Uterus (tissue), 4 donors: ENCODE data around the gene RARB. TPM values are rescaled to one million over a fixed set of nuclear protein-coding genes. Genes with fewer than 3 reads are reported as not detected.

ENCODE experiments used
- DNase-seq, 2 donors: peaks; one replicate each; pipeline ENCODE4 v3.0.0-alpha.2; 2019 to 2020
- H3K27ac ChIP-seq, 2 donors: fragments of 200-600 bp; sonication (generic); 1 replicate in 1 of 2; 2 replicates in 1 of 2; pipeline ENCODE4 v1.5.1; 2016 to 2018
- H3K27me3 ChIP-seq, 2 donors: fragments of 200-600 bp; sonication (generic); one replicate each; pipeline ENCODE4 v1.5.1; 2018 to 2019; ENCODE audit warnings: control low read depth in 1 of 2
- H3K36me3 ChIP-seq, 2 donors: fragments of 200-600 bp; sonication (generic); one replicate each; pipeline ENCODE4 v1.5.1; 2019; ENCODE audit warnings: control low read depth in 1 of 2
- H3K4me1 ChIP-seq, 2 donors: fragments of 200-600 bp; sonication (generic); one replicate each; pipeline ENCODE4 v1.5.1; 2018 to 2019; ENCODE audit warnings: control low read depth in 1 of 2
- H3K4me3 ChIP-seq, 2 donors: fragments of 200-600 bp; sonication (generic); 1 replicate in 1 of 2; 2 replicates in 1 of 2; pipeline ENCODE4 v1.5.1; 2018 to 2019; ENCODE audit warnings: mild to moderate bottlenecking in 1 of 2
- H3K9me3 ChIP-seq, 2 donors: fragments of 200-600 bp; sonication (generic); one replicate each; pipeline ENCODE4 v1.5.1; 2019; ENCODE audit warnings: control low read depth in 1 of 2
- POLR2A ChIP-seq, 2 donors: fragments of 450-650 bp; IDR thresholded peaks; one replicate each; pipeline ENCODE4 v1.6.1; 2016; ENCODE audit warnings: antibody characterized with exemption in 2 of 2, mild to moderate bottlenecking in 1 of 2, moderate library complexity in 1 of 2
- intact Hi-C: fragments of 100-400 bp; cut with DNase I; formaldehyde crosslinking; loops from one replicate; pipeline ENCODE4 v1.15.1; 2023; ENCODE audit warnings: low total_unique reads
- total RNA-seq, 4 donors: library from RNA; depleted of rRNA in 3 of 4; stranded (reverse); fragments of >200 nt in 3 of 4; gene quantifications; one replicate each; pipeline versions ENCODE4 v1.1.0 to v1.2.4, GENCODE V29; 2014 to 2023
- TF ChIP-seq, protein P1 (sequence below), 4 experiments: fragments of 200-600 bp in 2 of 4; fragments of 450-650 bp in 2 of 4; sonication (generic) in 2 of 4; IDR thresholded peaks; one replicate each; pipeline ENCODE4 v1.5.1; 2016 to 2019; ENCODE audit warnings: antibody characterized with exemption in 4 of 4, mild to moderate bottlenecking in 2 of 4, moderate library complexity in 1 of 4
- donor health status: DM: yes; HTN: yes; CAD: no.

The RARB gene
- total RNA-seq, 4 donors from 2014 or later: 6.7 to 63.0 (median 14.5) TPM

DNA sequence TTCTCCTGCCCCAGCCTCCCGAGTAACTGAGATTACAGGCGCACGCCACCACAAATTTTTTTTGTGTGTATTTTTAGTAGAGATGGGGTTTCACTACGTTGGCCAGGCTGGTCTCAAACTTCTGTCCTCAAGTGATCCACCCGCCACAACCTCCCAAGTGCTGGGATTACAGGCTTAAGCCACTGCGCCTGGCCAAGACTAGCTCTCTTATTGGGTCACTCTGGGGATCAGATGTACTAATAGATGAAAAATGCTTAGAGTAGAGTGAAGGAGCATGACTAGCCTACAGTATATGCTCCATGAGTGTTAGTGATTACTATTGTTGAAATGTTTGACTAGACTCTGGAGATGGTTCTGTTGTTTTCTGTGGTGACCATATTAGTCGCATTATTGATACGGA lies 21.8 kb downstream of the RARB start:
- H3K27ac ChIP-seq: peak overlapping the region; percentile 47 to 75

DNA sequence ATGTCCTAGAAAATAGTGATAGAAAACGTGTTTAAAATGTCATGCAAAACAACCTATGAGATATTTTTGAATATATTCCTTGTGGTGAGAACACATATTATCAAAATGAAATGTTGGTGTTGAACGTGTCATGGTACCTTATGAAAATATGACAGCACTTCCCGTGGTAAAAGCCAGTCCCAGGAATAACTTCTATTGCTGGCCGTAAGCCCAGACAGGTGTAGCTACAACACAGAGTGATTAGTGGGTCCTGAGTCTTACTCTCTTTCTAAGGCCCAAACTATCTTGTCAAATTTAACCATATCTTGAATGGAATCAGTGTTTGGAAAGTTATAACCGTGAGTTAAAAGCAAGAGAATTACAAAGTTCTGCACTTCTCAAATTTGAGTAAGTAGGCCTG lies 24.1 kb downstream of the RARB start:
- DNase-seq: no peak
- no peaks in the 10 kb centered on the region for H3K9me3 ChIP-seq
- no peaks in the 10 kb centered on the region for H3K36me3 ChIP-seq
- no peak for TF ChIP-seq POLR2A (IDR thresholded peaks at IDR 0.05)
- TF ChIP-seq, protein P1, sequence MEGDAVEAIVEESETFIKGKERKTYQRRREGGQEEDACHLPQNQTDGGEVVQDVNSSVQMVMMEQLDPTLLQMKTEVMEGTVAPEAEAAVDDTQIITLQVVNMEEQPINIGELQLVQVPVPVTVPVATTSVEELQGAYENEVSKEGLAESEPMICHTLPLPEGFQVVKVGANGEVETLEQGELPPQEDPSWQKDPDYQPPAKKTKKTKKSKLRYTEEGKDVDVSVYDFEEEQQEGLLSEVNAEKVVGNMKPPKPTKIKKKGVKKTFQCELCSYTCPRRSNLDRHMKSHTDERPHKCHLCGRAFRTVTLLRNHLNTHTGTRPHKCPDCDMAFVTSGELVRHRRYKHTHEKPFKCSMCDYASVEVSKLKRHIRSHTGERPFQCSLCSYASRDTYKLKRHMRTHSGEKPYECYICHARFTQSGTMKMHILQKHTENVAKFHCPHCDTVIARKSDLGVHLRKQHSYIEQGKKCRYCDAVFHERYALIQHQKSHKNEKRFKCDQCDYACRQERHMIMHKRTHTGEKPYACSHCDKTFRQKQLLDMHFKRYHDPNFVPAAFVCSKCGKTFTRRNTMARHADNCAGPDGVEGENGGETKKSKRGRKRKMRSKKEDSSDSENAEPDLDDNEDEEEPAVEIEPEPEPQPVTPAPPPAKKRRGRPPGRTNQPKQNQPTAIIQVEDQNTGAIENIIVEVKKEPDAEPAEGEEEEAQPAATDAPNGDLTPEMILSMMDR (IDR thresholded peaks at IDR 0.05): no peak
- H3K4me3 ChIP-seq: no peak overlapping the region
- H3K27me3 ChIP-seq: no peaks in the 10 kb centered on the region
- peaks cover 0 to 4% of the 10 kb centered on the region in 2 donors for H3K4me1 ChIP-seq
- intact Hi-C loops: no loop called here
- peak overlapping the region in 1 of 2 donors; percentile 88 for H3K27ac ChIP-seq

More for the DNA sequence above, 21.8 kb downstream of the RARB start:
- Histone ChIP-seq H3K9me3 (no peaks in the 10 kb centered on the region), H3K36me3 (no peaks in the 10 kb centered on the region), H3K4me1 (peaks cover 0 to 4% of the 10 kb centered on the region in 2 donors), H3K27me3 (no peaks in the 10 kb centered on the region), H3K4me3 (no peak overlapping the region)
- intact Hi-C loops: no loop called here
- TF ChIP-seq POLR2A (IDR thresholded peaks at IDR 0.05): no peak
- TF ChIP-seq, protein P1 (IDR thresholded peaks at IDR 0.05): no peak
- no peak for DNase-seq

- intact Hi-C loops: no loop called here
- Histone ChIP-seq H3K27ac (peak overlapping the region; percentile 30 to 88), H3K36me3 (no peaks in the 10 kb centered on the region), H3K4me1 (peaks cover 0 to 4% of the 10 kb centered on the region in 2 donors), H3K9me3 (no peaks in the 10 kb centered on the region), H3K4me3 (no peak overlapping the region), H3K27me3 (no peaks in the 10 kb centered on the region)
- DNase-seq: no peak
- no peak for TF ChIP-seq POLR2A (IDR thresholded peaks at IDR 0.05)
- TF ChIP-seq, protein P1 (IDR thresholded peaks at IDR 0.05): no peak
Observed at GRCh38 chr3:25452740-25453139, 24.7 kb downstream of the RARB start.

DNA sequence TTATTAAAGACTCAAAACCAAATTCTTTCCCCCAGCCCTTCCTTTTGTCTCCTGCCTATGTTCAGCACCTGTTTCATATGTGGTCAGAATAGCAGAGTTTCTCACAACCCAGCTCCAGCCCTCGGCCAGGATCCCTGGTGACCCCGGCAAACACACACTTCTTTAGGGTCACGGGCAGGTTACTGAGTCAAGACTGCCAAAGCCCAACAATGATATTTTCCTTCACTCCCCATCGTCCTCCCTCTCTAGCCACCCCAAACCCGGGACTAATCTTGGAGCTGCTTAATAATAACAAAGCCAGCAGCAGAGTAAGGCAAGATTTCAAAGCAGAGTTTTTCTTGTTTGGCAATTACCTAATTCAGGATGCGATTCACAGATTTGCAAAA lies 25.5 kb downstream of the RARB start:
- H3K27ac ChIP-seq: peak overlapping the region; percentile 78 to 88
- H3K27me3 ChIP-seq: no peaks in the 10 kb centered on the region
- H3K9me3 ChIP-seq: no peaks in the 10 kb centered on the region
- H3K4me1 ChIP-seq: peaks cover 0 to 4% of the 10 kb centered on the region in 2 donors
- TF ChIP-seq, protein P1 (IDR thresholded peaks at IDR 0.05): no peak
- TF ChIP-seq POLR2A (IDR thresholded peaks at IDR 0.05): no peak
- H3K36me3 ChIP-seq: no peaks in the 10 kb centered on the region
- H3K4me3 ChIP-seq: peak overlapping the region; percentile 2 to 4
- no peak for DNase-seq
- intact Hi-C loops: no loop called here

DNA sequence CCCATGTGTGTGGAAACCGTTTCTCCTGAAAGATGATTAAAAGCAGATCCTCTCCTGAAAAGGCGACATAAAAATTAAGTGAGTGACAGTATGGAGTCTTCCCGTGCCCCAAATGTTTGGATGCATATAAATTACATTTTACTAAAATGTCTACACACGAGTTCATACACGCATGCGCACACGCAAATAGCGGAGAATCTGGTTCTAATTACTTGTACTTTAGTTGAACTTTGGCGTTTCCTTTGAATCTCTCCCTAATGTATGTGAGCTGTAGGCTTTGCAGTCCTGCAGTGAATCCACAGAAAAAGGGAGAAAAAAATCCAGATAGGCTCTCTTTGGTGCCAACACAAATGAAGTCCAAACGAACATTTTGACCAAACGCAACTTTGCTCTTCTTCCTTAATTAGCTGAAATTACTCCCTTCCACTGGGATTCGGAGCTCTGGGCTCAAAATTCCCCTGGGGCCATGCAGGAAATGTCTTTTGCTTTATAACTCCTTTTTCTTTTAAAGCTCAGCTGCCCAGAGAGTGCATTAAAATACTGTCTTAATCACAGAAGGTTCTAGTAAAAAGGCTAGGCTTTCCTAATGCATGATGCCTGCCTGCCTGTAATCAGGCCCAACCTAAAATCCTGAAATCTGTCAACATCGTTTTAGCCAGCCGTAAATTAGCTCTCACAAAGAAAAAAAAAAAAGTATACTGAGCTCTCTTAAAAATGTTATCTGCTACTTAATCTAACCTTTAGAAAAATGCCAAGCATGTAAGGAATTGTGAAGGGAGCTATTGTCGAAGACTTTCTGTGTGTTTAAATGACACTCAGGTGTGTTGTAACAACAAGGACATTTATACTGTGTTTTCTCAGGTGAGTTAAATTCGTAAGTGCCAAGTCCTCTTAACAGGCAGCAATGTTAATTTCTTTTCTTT lies 26.2 kb downstream of the RARB start:
- Histone ChIP-seq H3K27me3 (no peaks in the 10 kb centered on the region), H3K36me3 (no peaks in the 10 kb centered on the region), H3K9me3 (no peaks in the 10 kb centered on the region), H3K4me1 (peaks cover 0 to 4% of the 10 kb centered on the region in 2 donors), H3K4me3 (peak overlapping the region; percentile 2 to 4), H3K27ac (peak overlapping the region; percentile 78 to 88)
- peak in 1 of 2 donors; percentile 66 for DNase-seq
- TF ChIP-seq, protein P1 (IDR thresholded peaks at IDR 0.05): no peak
- TF ChIP-seq POLR2A (IDR thresholded peaks at IDR 0.05): no peak
- intact Hi-C loops: no loop called here
